ENCODE results near the gene FGFR1OP2.
A peak's percentile ranks its signal among the peaks of the same experiment; 100 is the strongest.

The FGFR1OP2 gene

DNA sequence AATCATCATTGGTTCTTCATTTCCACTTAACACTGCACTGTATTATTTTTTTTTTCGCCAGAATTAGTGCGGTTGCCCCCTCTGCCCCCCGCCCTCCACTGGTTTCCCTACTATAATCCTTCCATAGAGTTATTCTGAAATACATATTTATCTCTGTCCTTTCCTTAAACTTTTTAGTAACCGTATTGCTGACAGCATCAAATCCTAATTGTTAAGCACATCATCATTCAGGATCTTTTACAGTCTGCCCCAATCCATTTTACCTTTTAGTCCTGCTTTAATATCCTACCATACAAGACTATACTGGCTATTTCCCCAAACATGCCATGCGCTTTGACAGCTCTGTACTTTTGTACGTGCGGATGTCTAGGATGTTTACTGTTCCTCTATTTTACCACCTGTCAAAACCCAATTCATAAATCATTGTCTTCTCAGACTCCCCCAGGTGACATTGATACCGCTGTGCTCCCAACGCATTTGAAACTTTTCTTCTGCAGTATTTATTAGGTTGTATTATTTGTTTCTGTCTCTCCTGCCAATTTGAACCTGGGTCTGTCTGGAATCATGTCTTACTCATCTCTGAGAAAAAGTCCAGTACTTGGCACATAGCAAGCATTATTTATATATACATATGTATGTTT is 1.0 kb downstream of the FGFR1OP2 start:
- TF ChIP-seq, protein P1, sequence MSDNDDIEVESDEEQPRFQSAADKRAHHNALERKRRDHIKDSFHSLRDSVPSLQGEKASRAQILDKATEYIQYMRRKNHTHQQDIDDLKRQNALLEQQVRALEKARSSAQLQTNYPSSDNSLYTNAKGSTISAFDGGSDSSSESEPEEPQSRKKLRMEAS (IDR thresholded peaks at IDR 0.05; ENCODE audit: low read depth, low read length), result peak; percentile 89
- peak; percentile 53 for TF ChIP-seq MYC (IDR thresholded peaks at IDR 0.05; ENCODE audit: low read depth, low read length)
- TF ChIP-seq CTCF (IDR thresholded peaks at IDR 0.05; ENCODE audit: low read depth, low read length), result no peak
- DNase-seq (ENCODE audit: low read depth), result peak; percentile 68
- peak overlapping the region; percentile 86 for H3K4me3 ChIP-seq (ENCODE audit: low read depth, low read length)

DNA sequence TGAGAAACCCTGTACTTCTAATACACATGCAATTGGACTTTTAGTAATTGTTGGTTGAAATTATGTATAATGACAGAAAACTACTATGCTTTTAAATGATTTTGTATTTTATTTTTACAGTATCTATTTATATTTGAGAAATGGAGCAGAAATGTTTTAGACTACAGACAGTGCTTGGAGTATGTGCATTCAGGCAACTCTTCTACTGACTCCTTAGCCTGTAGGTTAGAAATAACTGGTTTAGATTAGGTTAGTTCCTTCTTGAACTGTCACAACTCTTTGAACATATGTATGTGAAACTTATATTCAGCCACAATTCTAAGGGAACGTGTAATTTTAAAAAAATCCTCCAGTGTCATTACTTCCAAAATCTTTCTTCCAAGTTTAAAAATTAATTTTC is 1.7 kb downstream of the FGFR1OP2 start:
- H3K4me3 ChIP-seq (ENCODE audit: low read depth, low read length), result peak overlapping the region; percentile 86
- TF ChIP-seq, protein P1 (IDR thresholded peaks at IDR 0.05; ENCODE audit: low read depth, low read length), result peak; percentile 21; the same call in 1 of the 2 replicates
- no peak for TF ChIP-seq CTCF (IDR thresholded peaks at IDR 0.05; ENCODE audit: low read depth, low read length)
- DNase-seq (ENCODE audit: low read depth), result peak; percentile 51

DNA sequence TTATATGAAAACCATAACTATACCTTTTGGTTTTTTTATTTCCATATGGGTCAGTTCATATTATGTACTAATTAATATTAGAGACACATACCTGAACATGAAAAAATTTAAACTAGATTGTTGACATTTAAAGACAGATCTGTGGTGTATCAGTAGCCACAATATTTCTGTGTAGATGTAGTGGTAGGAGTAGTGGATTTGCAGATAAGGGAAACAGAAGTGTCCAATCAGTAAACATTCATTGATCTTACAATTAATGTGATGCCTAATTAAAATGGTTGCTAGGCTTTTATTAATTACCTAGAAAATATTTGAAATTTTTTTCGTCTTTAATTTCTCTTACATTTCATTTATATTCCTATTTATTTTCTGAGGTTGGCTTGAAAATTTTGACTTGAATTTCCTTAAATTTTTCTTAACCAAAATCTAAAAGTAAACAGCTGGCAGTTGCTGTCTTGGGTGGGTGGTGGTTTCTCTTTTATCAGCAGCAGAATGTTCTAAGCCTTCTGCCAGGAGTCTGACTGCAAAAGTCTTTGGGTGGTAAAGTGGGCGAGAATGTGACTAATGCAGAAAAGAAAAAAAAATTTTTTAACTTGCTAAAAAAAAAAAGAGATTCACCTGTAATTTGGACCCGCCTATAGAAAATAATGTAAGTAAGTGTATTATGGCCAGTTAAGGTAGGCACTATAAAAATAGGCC is 2.4 kb downstream of the FGFR1OP2 start:
- DNase-seq (ENCODE audit: low read depth), result peak; percentile 48
- peak overlapping the region; percentile 86 for H3K4me3 ChIP-seq (ENCODE audit: low read depth, low read length)
- TF ChIP-seq, protein P1 (IDR thresholded peaks at IDR 0.05; ENCODE audit: low read depth, low read length), result no peak
- no peak for TF ChIP-seq MYC (IDR thresholded peaks at IDR 0.05; ENCODE audit: low read depth, low read length)
- no peak for TF ChIP-seq CTCF (IDR thresholded peaks at IDR 0.05; ENCODE audit: low read depth, low read length)
- no peak for TF ChIP-seq POLR2A (IDR thresholded peaks at IDR 0.05; ENCODE audit: extremely low read depth, insufficient read length)

DNA sequence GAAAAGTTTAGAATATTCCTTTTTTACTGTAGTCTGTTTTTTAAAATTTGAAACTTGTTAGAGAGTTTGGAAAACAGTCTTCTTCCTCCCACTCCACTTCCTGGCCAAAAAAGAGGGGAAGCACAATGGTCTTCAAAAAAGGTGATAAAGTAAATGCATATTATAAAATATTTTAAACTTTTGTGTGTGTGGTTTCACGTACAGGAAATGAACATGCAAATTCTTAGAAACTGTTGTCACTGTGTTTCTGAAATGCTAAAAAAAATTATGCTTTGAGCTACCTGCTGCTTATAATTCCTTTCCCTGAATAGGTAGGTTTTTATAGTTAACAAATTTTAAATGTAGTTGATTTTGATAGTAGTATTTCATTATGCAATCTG is 2.9 kb downstream of the FGFR1OP2 start:
- no peak for TF ChIP-seq CTCF (IDR thresholded peaks at IDR 0.05; ENCODE audit: low read depth, low read length)
- 0 out of 2 replicates have a peak, but pooled peaks have one; percentile 6 for TF ChIP-seq MYC (IDR thresholded peaks at IDR 0.05; ENCODE audit: low read depth, low read length)
- TF ChIP-seq, protein P1 (IDR thresholded peaks at IDR 0.05; ENCODE audit: low read depth, low read length), result no peak
- TF ChIP-seq POLR2A (IDR thresholded peaks at IDR 0.05; ENCODE audit: extremely low read depth, insufficient read length), result no peak
- H3K4me3 ChIP-seq (ENCODE audit: low read depth, low read length), result peak overlapping the region; percentile 86
- DNase-seq (ENCODE audit: low read depth), result no peak

DNA sequence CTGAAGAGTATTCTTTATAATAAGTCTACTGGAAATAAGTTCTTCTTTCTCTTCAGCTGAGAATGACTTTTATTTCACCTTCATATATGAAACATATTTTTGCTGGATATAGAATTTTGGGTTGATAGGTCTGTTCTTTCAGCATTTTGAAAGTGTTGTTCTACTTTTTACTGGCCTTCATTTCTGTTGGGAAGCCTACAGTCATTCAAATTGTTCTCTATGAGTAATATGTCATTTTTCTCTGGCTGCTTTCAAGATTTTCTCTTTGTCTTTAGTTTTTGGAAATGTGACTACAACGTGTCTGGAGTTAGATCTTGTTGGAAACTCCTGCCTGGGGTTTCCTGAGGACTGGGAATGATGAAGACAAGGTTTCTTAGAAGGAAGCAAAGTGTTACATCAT is 10.0 kb downstream of the FGFR1OP2 start:
- H3K4me3 ChIP-seq (ENCODE audit: low read depth, low read length), result no peak overlapping the region
- TF ChIP-seq POLR2A (IDR thresholded peaks at IDR 0.05; ENCODE audit: extremely low read depth, insufficient read length) (no peak), MYC (IDR thresholded peaks at IDR 0.05; ENCODE audit: low read depth, low read length) (no peak), CTCF (IDR thresholded peaks at IDR 0.05; ENCODE audit: low read depth, low read length) (no peak)
- TF ChIP-seq, protein P1 (IDR thresholded peaks at IDR 0.05; ENCODE audit: low read depth, low read length), result no peak

More for the DNA sequence above, 10.0 kb downstream of the FGFR1OP2 start:
- no peak for DNase-seq (ENCODE audit: low read depth)
